GDM1 (cell line): ENCODE data around the gene SIX1.

Source experiments
- DNase-seq: peaks from one replicate; lab custom pipeline; 2025; lab: John Stamatoyannopoulos, UW

Gene SIX1

GRCh38 chr14:60642270-60643140 is 6.8 kb downstream of the SIX1 start:
- no peak for DNase-seq

- no peak for DNase-seq
These were observed 7.5 kb downstream of the SIX1 start for GRCh38 chr14:60641742-60642269.

GRCh38 chr14:60640859-60641741 is 8.2 kb downstream of the SIX1 start:
- DNase-seq, result no peak

GRCh38 chr14:60639674-60640073 is 9.6 kb downstream of the SIX1 start:
- no peak for DNase-seq

GRCh38 chr14:60637479-60638315 is 11.6 kb downstream of the SIX1 start:
- DNase-seq, result no peak

GRCh38 chr14:60636879-60637478 is 12.3 kb downstream of the SIX1 start:
- no peak for DNase-seq

GRCh38 chr14:60634153-60634552 is 15.1 kb downstream of the SIX1 start:
- no peak for DNase-seq

- DNase-seq, result no peak
These were observed 16.5 kb downstream of the SIX1 start for GRCh38 chr14:60632777-60633176.

GRCh38 chr14:60632257-60632656 is 17.0 kb downstream of the SIX1 start:
- DNase-seq, result no peak

GRCh38 chr14:60631842-60632241 is 17.4 kb downstream of the SIX1 start:
- DNase-seq, result no peak

- no peak for DNase-seq
These were observed 19.1 kb downstream of the SIX1 start for GRCh38 chr14:60630129-60630528.

GRCh38 chr14:60628892-60629291 is 20.4 kb downstream of the SIX1 start:
- no peak for DNase-seq

GRCh38 chr14:60622917-60623257 is 26.4 kb downstream of the SIX1 start:
- no peak for DNase-seq

GRCh38 chr14:60622210-60622916 is 26.9 kb downstream of the SIX1 start:
- no peak for DNase-seq

GRCh38 chr14:60621386-60621785 is 27.9 kb downstream of the SIX1 start:
- DNase-seq, result no peak

- no peak for DNase-seq
These were observed 31.0 kb downstream of the SIX1 start for GRCh38 chr14:60618241-60618640.

- no peak for DNase-seq
These were observed 32.8 kb downstream of the SIX1 start for GRCh38 chr14:60616461-60616959.

- no peak for DNase-seq
These were observed 47.0 kb downstream of the SIX1 start for GRCh38 chr14:60602291-60602690.

- DNase-seq, result no peak
These were observed 49.5 kb downstream of the SIX1 start for GRCh38 chr14:60599727-60600126.

GRCh38 chr14:60596139-60596538 is 53.1 kb downstream of the SIX1 start:
- no peak for DNase-seq

GRCh38 chr14:60594062-60594461 is 55.2 kb downstream of the SIX1 start:
- no peak for DNase-seq
